Kidney (tissue), 14 donors: ENCODE measurements around the gene TNFRSF12A. TPM values are rescaled to one million over a fixed set of nuclear protein-coding genes. Genes with fewer than 3 reads are reported as not detected.

ENCODE experiments used
- DNase-seq, 5 donors: peaks; one replicate each; pipeline ENCODE4 v3.0.0-alpha.2; 2013 to 2020
- FAIRE-seq: peaks from 2 replicates; lab custom pipeline; 2012; peaks lifted over from hg19 to GRCh38; lab: Jason Lieb, UNC
- H3K27ac ChIP-seq, 2 donors: one replicate each; pipeline ENCODE4 v1.7.0; 2013; ENCODE audit warnings: low read depth in 2 of 2, low read length in 2 of 2, inconsistent platforms in 1 of 2
- H3K27me3 ChIP-seq: one replicate; pipeline ENCODE4 v1.7.1; 2013; ENCODE audit warnings: low read length, inconsistent platforms; ENCODE audit not compliant: control insufficient read depth, insufficient read depth
- H3K36me3 ChIP-seq, 3 donors: one replicate each; pipeline versions ENCODE4 v1.7.0 to v1.7.1; 2013; ENCODE audit warnings: low read length in 3 of 3, control low read depth in 1 of 3, inconsistent platforms in 1 of 3; ENCODE audit not compliant: insufficient read depth in 3 of 3, control insufficient read depth in 2 of 3
- H3K4me1 ChIP-seq, 3 donors: one replicate each; pipeline versions ENCODE4 v1.7.0 to v1.7.1; 2013; ENCODE audit warnings: low read length in 3 of 3, inconsistent platforms in 1 of 3, low read depth in 1 of 3; ENCODE audit not compliant: control insufficient read depth in 2 of 3, insufficient read depth in 2 of 3
- H3K4me3 ChIP-seq, 3 donors: one replicate each; pipeline versions ENCODE4 v1.7.0 to v1.8.1; 2013; ENCODE audit warnings: low read length in 3 of 3, control low read depth in 1 of 3, inconsistent platforms in 1 of 3
- H3K9ac ChIP-seq, 3 donors: one replicate each; pipeline versions ENCODE4 v1.7.0 to v1.7.1; 2013; ENCODE audit warnings: low read length in 3 of 3, control low read depth in 1 of 3, inconsistent platforms in 1 of 3
- H3K9me3 ChIP-seq, 3 donors: one replicate each; pipeline versions ENCODE4 v1.7.0 to v1.7.1; 2013; ENCODE audit warnings: low read length in 3 of 3, control low read depth in 1 of 3, inconsistent platforms in 1 of 3; ENCODE audit not compliant: control insufficient read depth in 2 of 3, insufficient read depth in 1 of 3
- intact Hi-C: fragments of 100-400 bp; cut with DNase I; formaldehyde crosslinking; loops from one replicate; pipeline ENCODE4 v1.11.1; 2022
- polyA plus RNA-seq: library from polyadenylated mRNA; stranded (reverse); fragments of 350-450 nt; fragmentation: Illumina TruSeq; extraction: RNeasy Lipid Tissue Mini Kit (QIAGEN cat#74804); gene quantifications from one replicate; pipeline ENCODE4 v1.2.3, GENCODE V29; 2014; ENCODE audit warnings: low read depth, low replicate concordance; ENCODE audit not compliant: insufficient read depth
- total RNA-seq: library from RNA; stranded (reverse); fragmentation: NEBNext Ultra II Directional; extraction: Animal tissue kit (Norgen Biotek cat#: 25700); gene quantifications from one replicate; pipeline ENCODE4 v1.2.1, GENCODE V29; 2021
- TF ChIP-seq, protein P1 (sequence below): IDR thresholded peaks from 3 replicates; pipeline ENCODE4 v1.5.1; 2012; ENCODE audit warnings: mild to moderate bottlenecking, moderate library complexity, borderline replicate concordance; ENCODE audit not compliant: insufficient read depth; ENCODE audit errors: extremely low read depth
- donor health status: control.
- donor health status: control.
- donor health status: control.
- donor health status: control.
- donor health status: control.
- donor health status: DM: yes; HTN: yes; CAD: no.
- donor health status: Normal renal cell carcinoma (clear cell type).

Gene TNFRSF12A
- total and polyA plus RNA-seq, 2 donors from 2014 or later, result 87.3 to 114 TPM

DNA sequence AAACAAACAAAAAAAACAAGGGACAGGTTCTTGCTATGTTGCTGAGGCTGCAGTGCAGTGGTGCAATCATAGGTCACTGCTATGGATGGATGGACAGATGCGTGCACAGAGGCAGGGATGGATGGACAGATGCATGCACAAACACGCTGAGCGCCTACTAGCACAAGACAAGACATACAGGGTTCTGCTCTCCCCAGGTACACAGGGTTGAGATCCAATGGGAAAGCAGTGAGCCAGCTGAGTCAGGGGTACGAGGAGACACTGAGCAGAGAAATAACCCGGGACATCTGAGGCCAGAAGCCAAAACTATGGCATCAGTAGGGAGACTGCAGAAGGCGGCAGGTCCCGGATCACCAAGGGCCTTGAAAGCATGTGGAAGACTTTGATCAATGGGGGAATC lies 51.5 kb downstream of the TNFRSF12A start:
- no peak overlapping the region for H3K27ac ChIP-seq
- H3K36me3 ChIP-seq, result no peaks in the 10 kb centered on the region
- peaks cover 0 to 8% (median 0%) of the 10 kb centered on the region in 3 donors for H3K4me1 ChIP-seq
- peak in 1 of 5 donors; percentile 15 for DNase-seq
- TF ChIP-seq, protein P1, sequence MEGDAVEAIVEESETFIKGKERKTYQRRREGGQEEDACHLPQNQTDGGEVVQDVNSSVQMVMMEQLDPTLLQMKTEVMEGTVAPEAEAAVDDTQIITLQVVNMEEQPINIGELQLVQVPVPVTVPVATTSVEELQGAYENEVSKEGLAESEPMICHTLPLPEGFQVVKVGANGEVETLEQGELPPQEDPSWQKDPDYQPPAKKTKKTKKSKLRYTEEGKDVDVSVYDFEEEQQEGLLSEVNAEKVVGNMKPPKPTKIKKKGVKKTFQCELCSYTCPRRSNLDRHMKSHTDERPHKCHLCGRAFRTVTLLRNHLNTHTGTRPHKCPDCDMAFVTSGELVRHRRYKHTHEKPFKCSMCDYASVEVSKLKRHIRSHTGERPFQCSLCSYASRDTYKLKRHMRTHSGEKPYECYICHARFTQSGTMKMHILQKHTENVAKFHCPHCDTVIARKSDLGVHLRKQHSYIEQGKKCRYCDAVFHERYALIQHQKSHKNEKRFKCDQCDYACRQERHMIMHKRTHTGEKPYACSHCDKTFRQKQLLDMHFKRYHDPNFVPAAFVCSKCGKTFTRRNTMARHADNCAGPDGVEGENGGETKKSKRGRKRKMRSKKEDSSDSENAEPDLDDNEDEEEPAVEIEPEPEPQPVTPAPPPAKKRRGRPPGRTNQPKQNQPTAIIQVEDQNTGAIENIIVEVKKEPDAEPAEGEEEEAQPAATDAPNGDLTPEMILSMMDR, result no peak
- no peak overlapping the region for H3K4me3 ChIP-seq
- H3K9ac ChIP-seq, result no peak overlapping the region
- FAIRE-seq, result no peak
- intact Hi-C loops, result no loop called here
- no peaks in the 10 kb centered on the region for H3K9me3 ChIP-seq
- H3K27me3 ChIP-seq, result no peaks in the 10 kb centered on the region

Other genes starting within 250 kb of the TNFRSF12A start
- 226 TPM for gene ELOB, start 243.1 kb upstream of the TNFRSF12A start, total RNA-seq
- gene ELOB, start 243.1 kb upstream of the TNFRSF12A start, polyA plus RNA-seq, result 836 TPM
- gene PRSS33, start 232.8 kb upstream of the TNFRSF12A start, total RNA-seq, result not detected
- not detected for gene PRSS33, start 232.8 kb upstream of the TNFRSF12A start, polyA plus RNA-seq
- gene PRSS41, start 221.9 kb upstream of the TNFRSF12A start, total RNA-seq, result not detected
- gene PRSS41, start 221.9 kb upstream of the TNFRSF12A start, polyA plus RNA-seq, result not detected
- gene PRSS21, start 203.1 kb upstream of the TNFRSF12A start, total RNA-seq, result 0.54 TPM
- gene PRSS21, start 203.1 kb upstream of the TNFRSF12A start, polyA plus RNA-seq, result not detected
- 0.98 TPM for gene ZG16B, start 190.1 kb upstream of the TNFRSF12A start, total RNA-seq
- gene ZG16B, start 190.1 kb upstream of the TNFRSF12A start, polyA plus RNA-seq, result 0.69 TPM
- 30.8 TPM for gene PRSS22, start 162.2 kb upstream of the TNFRSF12A start, total RNA-seq
- 11.0 TPM for gene PRSS22, start 162.2 kb upstream of the TNFRSF12A start, polyA plus RNA-seq
- gene FLYWCH2, start 137.2 kb upstream of the TNFRSF12A start, total RNA-seq, result 31.3 TPM
- 52.5 TPM for gene FLYWCH2, start 137.2 kb upstream of the TNFRSF12A start, polyA plus RNA-seq
- 36.8 TPM for gene FLYWCH1, start 108.4 kb upstream of the TNFRSF12A start, total RNA-seq
- gene FLYWCH1, start 108.4 kb upstream of the TNFRSF12A start, polyA plus RNA-seq, result 24.5 TPM
- not detected for gene KREMEN2, start 56.1 kb upstream of the TNFRSF12A start, total RNA-seq
- gene KREMEN2, start 56.1 kb upstream of the TNFRSF12A start, polyA plus RNA-seq, result not detected
- gene PAQR4, start 51.0 kb upstream of the TNFRSF12A start, total RNA-seq, result 5.9 TPM
- 3.5 TPM for gene PAQR4, start 51.0 kb upstream of the TNFRSF12A start, polyA plus RNA-seq
- 2.2 TPM for gene PKMYT1, start 39.9 kb upstream of the TNFRSF12A start, total RNA-seq
- gene PKMYT1, start 39.9 kb upstream of the TNFRSF12A start, polyA plus RNA-seq, result 0.97 TPM
- gene CLDN9, start 7.4 kb upstream of the TNFRSF12A start, total RNA-seq, result 0.60 TPM
- gene CLDN9, start 7.4 kb upstream of the TNFRSF12A start, polyA plus RNA-seq, result not detected
- 0.47 TPM for gene CLDN6, start 2.2 kb upstream of the TNFRSF12A start, total RNA-seq
- not detected for gene CLDN6, start 2.2 kb upstream of the TNFRSF12A start, polyA plus RNA-seq
- 61.3 TPM for gene HCFC1R1, start 3.6 kb downstream of the TNFRSF12A start, total RNA-seq
- 332 TPM for gene HCFC1R1, start 3.6 kb downstream of the TNFRSF12A start, polyA plus RNA-seq
- gene THOC6, start 3.7 kb downstream of the TNFRSF12A start, total RNA-seq, result 26.1 TPM
- gene THOC6, start 3.7 kb downstream of the TNFRSF12A start, polyA plus RNA-seq, result 21.2 TPM
- gene BICDL2, start 16.6 kb downstream of the TNFRSF12A start, total RNA-seq, result 12.1 TPM
- 2.9 TPM for gene BICDL2, start 16.6 kb downstream of the TNFRSF12A start, polyA plus RNA-seq
- gene MMP25, start 26.2 kb downstream of the TNFRSF12A start, total RNA-seq, result 1.7 TPM
- gene MMP25, start 26.2 kb downstream of the TNFRSF12A start, polyA plus RNA-seq, result 0.65 TPM
- gene IL32, start 45.3 kb downstream of the TNFRSF12A start, total RNA-seq, result 181 TPM
- gene IL32, start 45.3 kb downstream of the TNFRSF12A start, polyA plus RNA-seq, result 495 TPM
- not detected for gene ZSCAN10, start 78.9 kb downstream of the TNFRSF12A start, total RNA-seq
- gene ZSCAN10, start 78.9 kb downstream of the TNFRSF12A start, polyA plus RNA-seq, result not detected
- 12.7 TPM for gene ZNF205, start 92.2 kb downstream of the TNFRSF12A start, total RNA-seq
- 14.1 TPM for gene ZNF205, start 92.2 kb downstream of the TNFRSF12A start, polyA plus RNA-seq
- gene ZNF213, start 114.7 kb downstream of the TNFRSF12A start, total RNA-seq, result 12.5 TPM
- 5.6 TPM for gene ZNF213, start 114.7 kb downstream of the TNFRSF12A start, polyA plus RNA-seq
- gene OR1F1, start 167.8 kb downstream of the TNFRSF12A start, total RNA-seq, result not detected
- gene OR1F1, start 167.8 kb downstream of the TNFRSF12A start, polyA plus RNA-seq, result not detected
- gene ZNF200, start 214.8 kb downstream of the TNFRSF12A start, total RNA-seq, result 9.6 TPM
- gene ZNF200, start 214.8 kb downstream of the TNFRSF12A start, polyA plus RNA-seq, result 3.3 TPM
- gene MEFV, start 236.3 kb downstream of the TNFRSF12A start, total RNA-seq, result 4.1 TPM
- not detected for gene MEFV, start 236.3 kb downstream of the TNFRSF12A start, polyA plus RNA-seq